ENCODE results near the gene DPYSL5.

The DPYSL5 gene

GRCh38 chr2:26847307-26847654 is 651 bp upstream of the DPYSL5 start:
- H3K4me1 ChIP-seq (ENCODE audit: control insufficient read depth, insufficient read depth, low read length): peaks cover 6% of the 10 kb centered on the region
- H3K4me3 ChIP-seq (ENCODE audit: low read length): no peak overlapping the region
- no peak overlapping the region for H3K9ac ChIP-seq (ENCODE audit: low read depth, low read length)
- H3K4me2 ChIP-seq (ENCODE audit: low read length): peak overlapping the region; percentile 56
- no peaks in the 10 kb centered on the region for H3K36me3 ChIP-seq (ENCODE audit: insufficient read depth, low read length)
- no peaks in the 10 kb centered on the region for H3K9me3 ChIP-seq (replicated peaks; ENCODE audit: low read length)
- peaks cover 85% of the 10 kb centered on the region for H3K27me3 ChIP-seq (ENCODE audit: control insufficient read depth, insufficient read depth, low read length)

- peak overlapping the region; percentile 29 for H3K4me2 ChIP-seq (ENCODE audit: low read length)
- H3K36me3 ChIP-seq (ENCODE audit: insufficient read depth, low read length): no peaks in the 10 kb centered on the region
- no peaks in the 10 kb centered on the region for H3K9me3 ChIP-seq (replicated peaks; ENCODE audit: low read length)
- peaks cover 88% of the 10 kb centered on the region for H3K27me3 ChIP-seq (ENCODE audit: control insufficient read depth, insufficient read depth, low read length)
- H3K4me1 ChIP-seq (ENCODE audit: control insufficient read depth, insufficient read depth, low read length): peaks cover 6% of the 10 kb centered on the region
- no peak overlapping the region for H3K9ac ChIP-seq (ENCODE audit: low read depth, low read length)
- no peak overlapping the region for H3K4me3 ChIP-seq (ENCODE audit: low read length)
Measured at GRCh38 chr2:26848336-26849055, 564 bp downstream of the DPYSL5 start.

- H3K9me3 ChIP-seq (replicated peaks; ENCODE audit: low read length): no peaks in the 10 kb centered on the region
- H3K36me3 ChIP-seq (ENCODE audit: insufficient read depth, low read length): no peaks in the 10 kb centered on the region
- peaks cover 6% of the 10 kb centered on the region for H3K4me1 ChIP-seq (ENCODE audit: control insufficient read depth, insufficient read depth, low read length)
- no peak overlapping the region for H3K4me2 ChIP-seq (ENCODE audit: low read length)
- H3K9ac ChIP-seq (ENCODE audit: low read depth, low read length): no peak overlapping the region
- peaks cover 96% of the 10 kb centered on the region for H3K27me3 ChIP-seq (ENCODE audit: control insufficient read depth, insufficient read depth, low read length)
- H3K4me3 ChIP-seq (ENCODE audit: low read length): no peak overlapping the region
Measured at GRCh38 chr2:26849056-26849999, 1.4 kb downstream of the DPYSL5 start.

GRCh38 chr2:26850000-26850431 is 2.1 kb downstream of the DPYSL5 start:
- peaks cover 93% of the 10 kb centered on the region for H3K27me3 ChIP-seq (ENCODE audit: control insufficient read depth, insufficient read depth, low read length)
- no peaks in the 10 kb centered on the region for H3K36me3 ChIP-seq (ENCODE audit: insufficient read depth, low read length)
- no peaks in the 10 kb centered on the region for H3K9me3 ChIP-seq (replicated peaks; ENCODE audit: low read length)
- H3K4me2 ChIP-seq (ENCODE audit: low read length): no peak overlapping the region
- H3K4me1 ChIP-seq (ENCODE audit: control insufficient read depth, insufficient read depth, low read length): peaks cover 6% of the 10 kb centered on the region
- no peak overlapping the region for H3K9ac ChIP-seq (ENCODE audit: low read depth, low read length)
- H3K4me3 ChIP-seq (ENCODE audit: low read length): no peak overlapping the region

- H3K9ac ChIP-seq (ENCODE audit: low read depth, low read length): no peak overlapping the region
- H3K4me2 ChIP-seq (ENCODE audit: low read length): no peak overlapping the region
- no peaks in the 10 kb centered on the region for H3K36me3 ChIP-seq (ENCODE audit: insufficient read depth, low read length)
- H3K4me3 ChIP-seq (ENCODE audit: low read length): no peak overlapping the region
- H3K4me1 ChIP-seq (ENCODE audit: control insufficient read depth, insufficient read depth, low read length): peaks cover 6% of the 10 kb centered on the region
- H3K27me3 ChIP-seq (ENCODE audit: control insufficient read depth, insufficient read depth, low read length): peaks cover 91% of the 10 kb centered on the region
- H3K9me3 ChIP-seq (replicated peaks; ENCODE audit: low read length): no peaks in the 10 kb centered on the region
Measured at GRCh38 chr2:26850505-26850904, 2.6 kb downstream of the DPYSL5 start.

- H3K4me2 ChIP-seq (ENCODE audit: low read length): no peak overlapping the region
- no peaks in the 10 kb centered on the region for H3K9me3 ChIP-seq (replicated peaks; ENCODE audit: low read length)
- H3K27me3 ChIP-seq (ENCODE audit: control insufficient read depth, insufficient read depth, low read length): peaks cover 83% of the 10 kb centered on the region
- no peaks in the 10 kb centered on the region for H3K36me3 ChIP-seq (ENCODE audit: insufficient read depth, low read length)
- H3K4me1 ChIP-seq (ENCODE audit: control insufficient read depth, insufficient read depth, low read length): peaks cover 6% of the 10 kb centered on the region
- no peak overlapping the region for H3K4me3 ChIP-seq (ENCODE audit: low read length)
- no peak overlapping the region for H3K9ac ChIP-seq (ENCODE audit: low read depth, low read length)
Measured at GRCh38 chr2:26852405-26853306, 4.7 kb downstream of the DPYSL5 start.

- Histone ChIP-seq H3K36me3 (ENCODE audit: insufficient read depth, low read length) (no peaks in the 10 kb centered on the region), H3K4me1 (ENCODE audit: control insufficient read depth, insufficient read depth, low read length) (peaks cover 2% of the 10 kb centered on the region), H3K9me3 (replicated peaks; ENCODE audit: low read length) (no peaks in the 10 kb centered on the region), H3K4me3 (ENCODE audit: low read length) (no peak overlapping the region), H3K27me3 (ENCODE audit: control insufficient read depth, insufficient read depth, low read length) (peaks cover 76% of the 10 kb centered on the region), H3K9ac (ENCODE audit: low read depth, low read length) (no peak overlapping the region), H3K4me2 (ENCODE audit: low read length) (no peak overlapping the region)
Measured at GRCh38 chr2:26853751-26854150, 5.8 kb downstream of the DPYSL5 start.

- Histone ChIP-seq H3K36me3 (ENCODE audit: insufficient read depth, low read length) (no peaks in the 10 kb centered on the region), H3K4me1 (ENCODE audit: control insufficient read depth, insufficient read depth, low read length) (no peaks in the 10 kb centered on the region), H3K4me2 (ENCODE audit: low read length) (no peak overlapping the region), H3K27me3 (ENCODE audit: control insufficient read depth, insufficient read depth, low read length) (peaks cover 74% of the 10 kb centered on the region), H3K9me3 (replicated peaks; ENCODE audit: low read length) (no peaks in the 10 kb centered on the region), H3K4me3 (ENCODE audit: low read length) (no peak overlapping the region), H3K9ac (ENCODE audit: low read depth, low read length) (no peak overlapping the region)
Measured at GRCh38 chr2:26854283-26854827, 6.4 kb downstream of the DPYSL5 start.

GRCh38 chr2:26855466-26855865 is 7.5 kb downstream of the DPYSL5 start:
- no peaks in the 10 kb centered on the region for H3K9me3 ChIP-seq (replicated peaks; ENCODE audit: low read length)
- no peaks in the 10 kb centered on the region for H3K36me3 ChIP-seq (ENCODE audit: insufficient read depth, low read length)
- peaks cover 74% of the 10 kb centered on the region for H3K27me3 ChIP-seq (ENCODE audit: control insufficient read depth, insufficient read depth, low read length)

GRCh38 chr2:26859622-26860021 is 11.7 kb downstream of the DPYSL5 start:
- H3K4me1 ChIP-seq (ENCODE audit: control insufficient read depth, insufficient read depth, low read length): no peaks in the 10 kb centered on the region
- no peak overlapping the region for H3K4me3 ChIP-seq (ENCODE audit: low read length)
- H3K9me3 ChIP-seq (replicated peaks; ENCODE audit: low read length): no peaks in the 10 kb centered on the region
- H3K4me2 ChIP-seq (ENCODE audit: low read length): no peak overlapping the region
- H3K36me3 ChIP-seq (ENCODE audit: insufficient read depth, low read length): no peaks in the 10 kb centered on the region
- peaks cover 60% of the 10 kb centered on the region for H3K27me3 ChIP-seq (ENCODE audit: control insufficient read depth, insufficient read depth, low read length)
- H3K9ac ChIP-seq (ENCODE audit: low read depth, low read length): no peak overlapping the region

More at GRCh38 chr2:26855466-26855865, 7.5 kb downstream of the DPYSL5 start:
- Histone ChIP-seq H3K4me3 (ENCODE audit: low read length) (no peak overlapping the region), H3K9ac (ENCODE audit: low read depth, low read length) (no peak overlapping the region), H3K4me1 (ENCODE audit: control insufficient read depth, insufficient read depth, low read length) (no peaks in the 10 kb centered on the region), H3K4me2 (ENCODE audit: low read length) (no peak overlapping the region)

Measured in skeletal muscle satellite cell (primary cell).